Prostate gland (tissue), 2 donors: ENCODE measurements around the gene NECTIN1.

Source experiments
- CTCF ChIP-seq, 4 experiments: fragments of 200-600 bp in 2 of 4; fragments of 450-650 bp in 2 of 4; sonication (generic) in 2 of 4; IDR thresholded peaks; 1 replicate in 3 of 4; 2 replicates in 1 of 4; pipeline ENCODE4 v1.5.1; 2016 to 2019; ENCODE audit warnings: antibody characterized with exemption in 4 of 4, mild to moderate bottlenecking in 2 of 4, moderate library complexity in 2 of 4
- POLR2A ChIP-seq: fragments of 450-650 bp; IDR thresholded peaks from one replicate; pipeline ENCODE4 v1.6.1; 2016; ENCODE audit warnings: antibody characterized with exemption, mild to moderate bottlenecking
- POLR2AphosphoS5 ChIP-seq: sonication (generic); formaldehyde crosslinking; IDR thresholded peaks from one replicate; pipeline ENCODE4 v1.6.1; 2017; ENCODE audit warnings: antibody characterized with exemption

GRCh38 chr11:119605137-119605665 lies 123.8 kb downstream of the NECTIN1 start:
- no peak for TF ChIP-seq POLR2A
- no peak for TF ChIP-seq CTCF (IDR thresholded peaks at IDR 0.05)
- no peak for TF ChIP-seq POLR2AphosphoS5
